Measurements from ENCODE around the gene TOP2A.
A peak's percentile ranks its signal among the peaks of the same experiment; 100 is the strongest.

Gene TOP2A

GRCh38 chr17:40454613-40454995 is 36.9 kb upstream of the TOP2A start:
- DNase-seq: peak in 1 of 10 donors; percentile 52
- intact Hi-C loops (cut with DNase I): no loop called here

- peak in 1 of 10 donors; percentile 71 for DNase-seq
- intact Hi-C loops (cut with DNase I): no loop called here
These were observed 36.4 kb upstream of the TOP2A start for GRCh38 chr17:40453881-40454612.

- no peak for DNase-seq
- intact Hi-C loops (cut with DNase I): no loop called here
These were observed 35.3 kb upstream of the TOP2A start for GRCh38 chr17:40452921-40453378.

GRCh38 chr17:40452216-40452787 is 34.6 kb upstream of the TOP2A start:
- intact Hi-C loops (cut with DNase I): no loop called here
- no peak for DNase-seq

- DNase-seq: no peak
These were observed 33.7 kb upstream of the TOP2A start for GRCh38 chr17:40451420-40451819.

GRCh38 chr17:40450175-40450574 is 32.5 kb upstream of the TOP2A start:
- DNase-seq: no peak
- intact Hi-C loops (cut with DNase I): no loop called here

More at GRCh38 chr17:40451420-40451819, 33.7 kb upstream of the TOP2A start:
- intact Hi-C loops (cut with DNase I): no loop called here

- intact Hi-C loops (cut with DNase I): no loop called here
These were observed 31.1 kb upstream of the TOP2A start for GRCh38 chr17:40448639-40449261.

GRCh38 chr17:40448213-40448638 is 30.5 kb upstream of the TOP2A start:
- no peak for DNase-seq
- intact Hi-C loops (cut with DNase I): no loop called here

More at GRCh38 chr17:40448639-40449261, 31.1 kb upstream of the TOP2A start:
- DNase-seq: no peak

GRCh38 chr17:40447806-40448205 is 30.1 kb upstream of the TOP2A start:
- intact Hi-C loops (cut with DNase I): no loop called here
- no peak for DNase-seq

GRCh38 chr17:40447148-40447644 is 29.5 kb upstream of the TOP2A start:
- intact Hi-C loops (cut with DNase I): no loop called here
- no peak for DNase-seq

GRCh38 chr17:40445751-40446468 is 28.2 kb upstream of the TOP2A start:
- no peak for DNase-seq
- intact Hi-C loops (cut with DNase I): no loop called here

GRCh38 chr17:40443988-40444899 is 26.5 kb upstream of the TOP2A start:
- intact Hi-C loops (cut with DNase I): no loop called here
- no peak for DNase-seq

- peak; percentile 45 to 96 (median 76) for DNase-seq
- intact Hi-C loops (cut with DNase I): no loop called here
These were observed 25.7 kb upstream of the TOP2A start, which contains the start of gene IGFBP4 for GRCh38 chr17:40443196-40443987. Gene IGFBP4 (plus strand): TSS chr17:40443450. CDS start chr17:40443736, 286 bp downstream.

- DNase-seq: peak in 3 of 10 donors; percentile 14 to 83 (median 18)
- intact Hi-C loops (cut with DNase I): no loop called here
These were observed 24.9 kb upstream of the TOP2A start for GRCh38 chr17:40442392-40443195.

- DNase-seq: peak in 1 of 10 donors; percentile 37
- intact Hi-C loops (cut with DNase I): loop anchor here (2.0 kb wide), 1 partner anchor 121 kb away; no protein-coding TSS in a partner anchor
These were observed 22.5 kb upstream of the TOP2A start for GRCh38 chr17:40440166-40440565.

- DNase-seq: no peak
- intact Hi-C loops (cut with DNase I): no loop called here
These were observed 19.5 kb upstream of the TOP2A start for GRCh38 chr17:40437095-40437732.

GRCh38 chr17:40436636-40437035 is 18.9 kb upstream of the TOP2A start:
- DNase-seq: no peak
- intact Hi-C loops (cut with DNase I): no loop called here
